ENCODE measurements around the gene PKIG. TPM values are rescaled to one million over a fixed set of nuclear protein-coding genes. Genes with fewer than 3 reads are reported as not detected.
A peak's percentile ranks its signal among the peaks of the same experiment; 100 is the strongest.

The PKIG gene
- total and polyA plus RNA-seq, 9 of the 15 experiments (the other 6 are each of a cell fraction or from before 2014, with no cell fraction given): 0.13 to 7.0 (median 4.7) TPM

- CTCF ChIA-PET (ENCODE audit: low intra/inter-chr PET ratio): interaction anchor here (0.6 to 2.7 kb wide), 11 partner anchors 15 to 392 kb away, joined by 3 to 20 read pairs (median 5); partner anchors contain the start of genes SERINC3 and TTPAL
- H3K27ac ChIP-seq (ENCODE audit: extremely low read depth, low read depth, low read length): peak overlapping the region; percentile 19; the same call in 1 of the 3 replicates
- in situ Hi-C loops (cut with MboI) (loop anchor here (5.0 to 10.0 kb wide), 2 partner anchors 227 to 395 kb away; partner anchors contain the start of gene OSER1), intact Hi-C loops (cut with micrococcal nuclease) (loop anchor here (1.0 to 5.0 kb wide), 5 partner anchors 73 to 392 kb away; partner anchors contain the start of genes SERINC3 and TTPAL)
- H4K20me1 ChIP-seq (replicated peaks; ENCODE audit: control insufficient read depth, insufficient read depth, low read length): no peaks in the 10 kb centered on the region
- 41% methylated on average over 24 of the region's 25 CpGs for WGBS (ENCODE audit: insufficient coverage, low coverage, missing lambda C conversion rate)
- peak overlapping the region; percentile 71 for H3K4me2 ChIP-seq (ENCODE audit: insufficient read depth, low read length)
- H3K4me1 ChIP-seq (replicated peaks in 1 of 2; ENCODE audit: control insufficient read depth in 2 of 2, insufficient read depth in 2 of 2, low read length in 2 of 2): peaks cover 5 to 19% of the 10 kb centered on the region in 2 experiments; a peak in 4 of 5 replicates
- POLR2A ChIA-PET: interaction anchor here (0.7 to 1.0 kb wide), 4 partner anchors 19 to 387 kb away, joined by 3 to 4 read pairs (median 3); no protein-coding TSS in a partner anchor
- no peaks in the 10 kb centered on the region for H3K79me2 ChIP-seq (ENCODE audit: control insufficient read depth, insufficient read depth, low read length)
- H3K9ac ChIP-seq (ENCODE audit: insufficient read depth in 1 of 2, low read depth in 2 of 2, low read length in 2 of 2): peak overlapping the region; percentile 26 to 38; a peak in 2 of 4 replicates
- no peaks in the 10 kb centered on the region for H3K9me1 ChIP-seq (ENCODE audit: control insufficient read depth, insufficient read depth, low read length)
- no TSS peak for BruUV-seq (replicated peaks)
- FAIRE-seq (peak; percentile 97), DNase-seq (ENCODE audit: extremely low read depth in 1 of 4, low spot score in 3 of 4) (peak; percentile 81 to 91 (median 84)), ATAC-seq (peak; percentile 99)
- peak overlapping the region; percentile 94 for H2AFZ ChIP-seq (ENCODE audit: low read depth, low read length)
- H3K27me3 ChIP-seq (ENCODE audit: control insufficient read depth in 2 of 2, insufficient read depth in 2 of 2, low read length in 2 of 2): no peaks in the 10 kb centered on the region
- H3K36me3 ChIP-seq (ENCODE audit: control insufficient read depth, insufficient read depth, low read length): no peaks in the 10 kb centered on the region
- H3K9me3 ChIP-seq (replicated peaks; ENCODE audit: control insufficient read depth, insufficient read depth, low read depth, low read length): no peaks in the 10 kb centered on the region
- H3K4me3 ChIP-seq: no peak overlapping the region
- no peak for TF ChIP-seq DACH1 (IDR thresholded peaks at IDR 0.05; ENCODE audit: partially characterized antibody)
- no peak for TF ChIP-seq EP400 (IDR thresholded peaks at IDR 0.05)
- no peak for TF ChIP-seq SRSF7 (optimal IDR thresholded peaks at IDR 0.05; ENCODE audit: low read depth, low read length)
- peak; percentile 52 for TF ChIP-seq L3MBTL2 (IDR thresholded peaks at IDR 0.05)
- no peak for TF ChIP-seq GATA2 (CRISPR knock-in tag; IDR thresholded peaks at IDR 0.05)
- TF ChIP-seq HNRNPLL (IDR thresholded peaks at IDR 0.05; ENCODE audit: low read depth, low read length, poor library complexity, severe bottlenecking): no peak
- 0 out of 2 replicates have a peak, but pooled peaks have one; percentile 26 for TF ChIP-seq KAT7 (CRISPR knock-in tag; IDR thresholded peaks at IDR 0.05; ENCODE audit: borderline replicate concordance)
- peak; percentile 61; the same call in 1 of the 2 replicates for TF ChIP-seq SP1 (CRISPR knock-in tag; IDR thresholded peaks at IDR 0.05)
- peak; percentile 75 for TF ChIP-seq CXXC5 (CRISPR knock-in tag; IDR thresholded peaks at IDR 0.05)
- TF ChIP-seq GABPB1 (CRISPR knock-in tag; IDR thresholded peaks at IDR 0.05): peak; percentile 21; the same call in 1 of the 2 replicates
- peak; percentile 28; the same call in 1 of the 2 replicates for TF ChIP-seq ELF2 (CRISPR knock-in tag; IDR thresholded peaks at IDR 0.05)
- TF ChIP-seq GTF3C2 (IDR thresholded peaks at IDR 0.05; ENCODE audit: borderline replicate concordance, extremely low read depth, insufficient read length): no peak
- TF ChIP-seq, protein P1, sequence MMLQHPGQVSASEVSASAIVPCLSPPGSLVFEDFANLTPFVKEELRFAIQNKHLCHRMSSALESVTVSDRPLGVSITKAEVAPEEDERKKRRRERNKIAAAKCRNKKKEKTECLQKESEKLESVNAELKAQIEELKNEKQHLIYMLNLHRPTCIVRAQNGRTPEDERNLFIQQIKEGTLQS (IDR thresholded peaks at IDR 0.05): no peak
- TF ChIP-seq, protein P1 (CRISPR knock-in tag; conservative IDR thresholded peaks at IDR 0.05): no peak
- no peak for TF ChIP-seq SNIP1 (IDR thresholded peaks at IDR 0.05; ENCODE audit: low read depth)
- 0 out of 2 replicates have a peak, but pooled peaks have one; percentile 11 for TF ChIP-seq MTA1 (IDR thresholded peaks at IDR 0.05; ENCODE audit: borderline replicate concordance)
- peak; percentile 75 for TF ChIP-seq CC2D1A (IDR thresholded peaks at IDR 0.05)
- TF ChIP-seq NBN (IDR thresholded peaks at IDR 0.05; ENCODE audit: low read depth): no peak
- 0 out of 4 replicates have a peak, but pooled peaks of 1 of the 2 experiments have one; percentile 38 for TF ChIP-seq NRF1 (conservative IDR thresholded peaks at IDR 0.05 in 1 of 2, IDR thresholded peaks at IDR 0.05 in 1 of 2)
Observed at GRCh38 chr20:44609516-44610312, 27.3 kb downstream of the PKIG start.

All from K562 (cell line).